HG02571 (cell line): ENCODE data around the gene MYADML2.
"Not testable (repeated sequence)": the region's sequence is repeated elsewhere in the genome, so short reads cannot be mapped to it uniquely, and the experiment has no call there.

Experiments used
- ATAC-seq: cut with Tn5 transposase; IDR thresholded peaks from one replicate; pipeline ENCODE4 v1.9.1; 2021; ENCODE audit warnings: mild to moderate bottlenecking, moderate library complexity; ENCODE audit not compliant: unreplicated experiment

MYADML2 gene

DNA sequence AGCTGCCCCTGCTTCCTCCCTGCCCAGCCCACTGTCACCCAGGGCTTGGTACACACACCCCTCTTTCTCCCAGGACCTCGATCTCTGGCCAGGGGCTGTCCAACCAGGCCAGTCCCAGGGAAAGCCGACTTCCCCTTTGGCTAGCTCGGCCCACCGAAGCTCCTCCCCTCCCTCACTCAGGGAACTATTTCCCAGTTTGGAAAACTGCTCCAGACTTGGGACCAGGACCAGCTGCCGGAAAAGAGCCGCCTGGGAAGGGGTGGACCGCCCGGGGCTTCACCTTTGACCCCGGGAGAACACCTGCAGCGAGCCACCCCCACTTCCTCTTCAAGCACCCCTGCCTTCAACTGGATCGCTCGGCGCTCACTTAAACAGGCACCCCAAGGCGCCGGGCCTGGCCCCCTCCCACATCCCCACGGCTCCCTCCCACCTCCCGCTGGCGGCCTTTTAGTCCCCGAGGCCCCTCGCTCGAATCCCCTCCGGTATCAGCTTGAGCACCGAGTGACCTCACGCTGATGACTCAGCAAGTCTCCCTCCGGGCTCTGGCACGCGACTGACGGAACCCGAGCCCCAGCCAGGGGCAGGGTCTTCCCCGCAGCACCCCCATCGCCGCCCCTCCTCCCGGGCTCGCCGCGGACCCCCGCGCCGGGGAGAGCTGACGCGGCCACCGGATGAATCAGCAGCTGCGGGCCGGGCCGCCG, 20.4 kb downstream of the MYADML2 start:
- peak; percentile 18 for ATAC-seq

DNA sequence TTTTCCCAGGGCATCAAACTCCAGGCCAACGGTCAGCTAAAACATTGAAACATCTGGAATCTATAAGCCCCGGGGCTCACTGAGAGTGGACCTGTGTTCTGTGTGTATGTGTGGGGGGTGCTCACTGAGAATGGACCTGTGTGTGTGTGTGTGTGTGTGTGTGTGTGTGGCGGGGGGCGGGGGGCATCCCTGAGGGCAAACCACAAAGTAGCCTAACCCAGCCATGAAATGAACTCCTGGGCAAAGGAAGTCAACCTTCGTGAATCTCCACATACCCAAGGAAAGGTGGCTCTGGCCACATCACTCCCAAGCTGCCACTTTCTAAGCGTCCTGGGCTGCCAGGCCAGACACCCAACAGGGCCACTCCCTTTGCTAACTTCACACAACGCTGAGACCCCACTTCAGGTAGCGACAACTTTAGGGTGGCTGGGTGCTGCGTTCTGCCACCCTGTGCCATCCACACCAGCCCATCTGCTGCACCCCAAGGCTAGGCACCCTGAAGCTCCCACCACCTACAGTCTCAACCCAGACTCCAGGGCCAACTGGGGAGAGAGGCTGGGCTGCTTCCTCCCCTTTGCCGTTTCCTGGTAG, 21.1 kb downstream of the MYADML2 start:
- no peak for ATAC-seq

GRCh38 chr17:81924557-81925532, 22.2 kb downstream of the MYADML2 start:
- no peak for ATAC-seq

- ATAC-seq: no peak
Measured at GRCh38 chr17:81923302-81924260, 23.5 kb downstream of the MYADML2 start.

GRCh38 chr17:81922566-81923301, 24.3 kb downstream of the MYADML2 start:
- no peak for ATAC-seq

GRCh38 chr17:81921996-81922565, 25.0 kb downstream of the MYADML2 start:
- ATAC-seq: no peak

DNA sequence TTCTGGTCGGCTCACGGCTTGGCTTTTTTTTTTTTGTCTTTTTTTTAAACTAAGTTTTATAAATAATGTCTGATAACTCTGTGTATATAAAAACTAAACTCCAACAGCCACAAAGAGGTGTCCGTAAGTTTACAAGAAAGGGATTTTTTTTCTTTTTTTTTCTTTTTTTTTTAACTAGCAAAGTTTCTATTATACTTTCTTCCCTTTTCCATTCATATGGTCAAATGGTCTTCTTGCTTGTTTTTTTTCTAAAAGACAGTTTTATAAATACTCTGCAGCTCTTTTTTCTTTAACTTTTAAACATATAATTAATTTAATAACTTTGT, 25.5 kb downstream of the MYADML2 start:
- no peak for ATAC-seq

DNA sequence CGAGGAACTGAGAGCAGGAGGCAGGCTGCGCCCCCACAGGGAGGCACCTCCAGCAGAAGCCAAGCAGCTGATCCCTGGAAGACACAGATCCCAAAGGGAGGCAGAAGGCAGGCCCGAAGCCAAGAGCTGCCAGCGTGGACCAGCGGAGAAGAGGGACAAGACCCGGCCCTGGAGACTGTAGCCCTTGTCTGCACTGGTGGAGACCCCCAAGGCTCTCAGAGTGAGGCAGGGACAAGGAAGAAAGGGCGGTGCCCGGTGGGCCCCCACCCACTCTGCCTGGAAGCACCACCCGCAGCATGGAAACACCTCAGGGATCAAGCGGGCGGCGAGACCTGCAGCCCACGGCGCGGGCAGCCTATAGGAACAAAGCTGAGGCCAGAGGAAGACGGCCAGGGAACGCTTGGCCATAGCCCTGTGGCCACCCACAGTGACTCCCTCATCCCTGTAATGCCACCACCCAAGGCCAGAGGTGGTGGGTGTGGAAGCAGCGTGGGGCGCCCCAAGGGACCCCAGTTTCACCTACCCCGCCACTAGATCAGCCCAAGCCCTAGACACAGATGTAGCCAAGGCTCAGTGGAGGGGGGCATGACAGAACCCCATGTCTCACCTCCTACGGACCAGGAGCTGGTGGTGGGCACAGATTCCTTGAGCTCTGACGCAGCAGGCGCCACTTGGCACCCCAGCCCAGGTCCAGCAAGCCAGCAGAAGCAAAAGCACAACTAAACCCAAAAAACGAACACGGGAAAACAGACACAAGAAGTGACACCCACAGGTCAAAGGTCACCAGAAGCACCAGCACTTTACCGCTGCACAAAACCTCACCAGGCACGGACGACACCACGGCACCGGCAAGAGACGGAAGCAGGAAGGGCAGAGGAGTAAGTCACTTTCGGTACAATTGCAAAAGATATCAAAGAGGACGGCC, 26.2 kb downstream of the MYADML2 start:
- no peak for ATAC-seq

DNA sequence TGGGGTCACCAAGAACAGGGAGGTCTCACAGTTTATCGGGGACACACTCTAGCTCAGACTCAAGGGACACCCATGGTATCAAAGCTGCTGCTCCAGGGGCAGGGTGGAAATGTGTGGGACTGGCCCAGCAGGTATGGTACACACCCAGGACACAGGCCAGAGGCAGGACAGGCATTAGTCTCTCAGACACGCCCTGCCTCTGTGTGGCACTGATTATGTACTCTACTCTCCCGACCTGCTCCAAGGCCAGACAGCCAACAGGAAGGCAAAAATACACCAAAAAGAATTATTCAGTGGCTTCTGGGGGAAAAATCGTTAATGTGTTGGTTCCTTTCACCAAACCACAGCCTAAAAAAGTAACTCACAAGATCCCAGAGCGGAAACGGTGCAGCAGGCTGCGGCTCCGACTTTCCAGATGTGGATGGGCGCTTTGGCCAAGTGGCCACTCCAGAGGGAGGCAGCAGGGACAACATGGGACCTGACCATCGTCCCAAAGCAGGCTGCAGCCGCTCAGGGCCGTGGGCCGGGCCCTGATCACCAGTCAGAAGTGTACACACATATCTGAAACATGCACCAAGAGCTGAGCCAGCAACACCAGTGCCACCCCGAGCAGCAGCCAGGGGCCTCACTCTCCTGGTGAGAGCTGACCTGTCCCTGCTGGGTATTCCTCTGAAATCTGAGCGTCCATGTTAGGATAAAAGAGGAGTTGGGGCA, 28.0 kb downstream of the MYADML2 start:
- ATAC-seq: no peak

GRCh38 chr17:81918333-81918669, 28.7 kb downstream of the MYADML2 start:
- not testable (repeated sequence) for ATAC-seq

DNA sequence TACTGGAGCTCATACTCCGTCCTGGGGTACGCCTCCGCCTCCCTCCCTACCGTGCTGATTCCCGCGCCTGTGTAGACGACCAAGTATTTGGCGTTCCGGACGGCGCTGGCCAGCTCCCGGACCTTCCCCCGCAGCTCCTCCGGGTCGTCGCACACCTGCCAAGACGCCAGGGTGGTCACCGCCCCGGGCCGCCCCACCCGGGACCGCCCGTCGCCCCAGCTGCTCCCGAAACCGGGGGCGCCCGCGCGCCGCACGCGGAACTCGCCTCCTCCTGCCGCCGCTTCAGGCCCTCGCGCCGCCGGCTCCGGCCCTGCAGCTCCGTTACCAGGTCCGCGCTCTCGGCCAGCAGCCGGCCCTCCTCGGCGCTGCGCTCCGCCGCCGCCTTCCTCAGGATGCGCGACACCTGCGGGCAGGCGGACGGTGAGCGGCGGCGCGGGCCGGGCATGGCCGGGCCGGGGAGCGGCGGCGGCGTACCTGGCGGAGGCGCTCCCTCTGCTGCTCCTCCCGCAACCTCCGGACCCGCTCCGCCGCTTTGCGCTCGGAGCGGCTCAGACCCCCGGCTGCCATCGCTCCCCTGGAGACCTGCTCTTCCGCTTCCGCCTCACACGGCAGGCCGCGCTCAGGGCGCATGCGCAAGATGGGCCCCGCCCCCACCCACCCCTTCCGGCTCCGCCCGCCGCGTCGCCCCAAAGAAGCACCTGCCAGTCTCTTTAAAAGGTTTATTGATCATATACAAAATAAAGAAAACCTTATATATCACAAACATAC, 29.3 kb downstream of the MYADML2 start, which contains the start of gene SIRT7:
TSS of gene SIRT7 (minus strand) at position 612 of the 768 bp plus-strand sequence. CDS start at position 567, 45 bp downstream.
- peak; percentile 56 for ATAC-seq

- no peak for ATAC-seq
Measured at GRCh38 chr17:81916234-81917001, 30.6 kb downstream of the MYADML2 start.

DNA sequence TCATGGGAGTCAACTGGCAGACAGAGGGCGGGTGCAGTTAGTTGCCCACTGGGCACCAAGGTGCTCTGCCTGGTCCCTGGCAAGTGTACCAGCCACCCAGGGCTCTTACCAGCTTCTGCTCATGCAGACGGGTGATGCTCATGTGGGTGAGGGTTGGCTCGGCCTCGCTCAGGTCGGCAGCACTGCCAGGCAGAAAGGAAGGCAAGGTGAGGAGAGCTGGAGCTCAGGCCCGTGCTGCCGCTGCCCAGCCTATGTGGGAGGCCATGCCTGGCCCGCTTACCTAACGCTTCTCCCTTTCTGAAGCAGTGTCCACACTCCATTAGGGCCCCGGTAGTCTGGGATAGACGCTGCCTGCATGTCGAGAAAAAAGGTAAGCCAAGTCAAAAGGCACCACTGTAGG, 31.7 kb downstream of the MYADML2 start:
- ATAC-seq: no peak

DNA sequence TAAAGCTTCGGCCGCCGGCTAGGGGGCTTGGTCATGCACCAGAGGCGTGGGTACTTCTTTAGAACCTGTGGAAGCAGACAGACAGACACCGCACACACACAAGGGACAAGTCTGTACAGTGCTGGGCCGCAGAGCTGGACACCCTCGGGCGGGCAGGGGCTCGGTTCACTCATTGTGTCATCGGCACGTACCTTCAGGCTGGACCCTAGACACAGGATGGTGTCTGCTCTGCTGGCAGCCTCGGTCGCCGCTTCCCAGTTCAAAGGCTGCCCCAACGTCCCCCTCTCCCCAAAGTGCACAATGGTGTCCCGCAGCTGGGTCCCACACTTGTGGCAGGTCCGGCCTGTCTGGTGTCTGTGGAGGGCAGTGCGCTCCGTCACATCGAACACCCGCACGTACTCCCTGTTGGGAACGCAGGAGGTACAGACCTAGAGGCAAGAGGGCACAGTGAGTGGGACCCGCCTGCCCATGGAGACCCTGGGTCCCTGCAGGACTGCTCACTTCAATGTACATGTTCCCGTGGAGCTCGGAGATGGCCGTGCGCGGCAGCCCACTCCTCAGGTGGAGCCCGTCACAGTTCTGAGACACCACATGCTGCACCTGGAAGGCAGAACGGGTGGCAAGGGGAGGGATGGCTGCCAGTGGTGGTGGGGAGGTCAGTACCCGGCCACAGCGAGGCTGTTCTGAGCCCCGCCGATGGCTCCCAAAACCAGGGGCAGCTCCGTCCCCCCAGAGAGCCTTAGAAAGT, 32.8 kb downstream of the MYADML2 start:
- ATAC-seq: no peak

DNA sequence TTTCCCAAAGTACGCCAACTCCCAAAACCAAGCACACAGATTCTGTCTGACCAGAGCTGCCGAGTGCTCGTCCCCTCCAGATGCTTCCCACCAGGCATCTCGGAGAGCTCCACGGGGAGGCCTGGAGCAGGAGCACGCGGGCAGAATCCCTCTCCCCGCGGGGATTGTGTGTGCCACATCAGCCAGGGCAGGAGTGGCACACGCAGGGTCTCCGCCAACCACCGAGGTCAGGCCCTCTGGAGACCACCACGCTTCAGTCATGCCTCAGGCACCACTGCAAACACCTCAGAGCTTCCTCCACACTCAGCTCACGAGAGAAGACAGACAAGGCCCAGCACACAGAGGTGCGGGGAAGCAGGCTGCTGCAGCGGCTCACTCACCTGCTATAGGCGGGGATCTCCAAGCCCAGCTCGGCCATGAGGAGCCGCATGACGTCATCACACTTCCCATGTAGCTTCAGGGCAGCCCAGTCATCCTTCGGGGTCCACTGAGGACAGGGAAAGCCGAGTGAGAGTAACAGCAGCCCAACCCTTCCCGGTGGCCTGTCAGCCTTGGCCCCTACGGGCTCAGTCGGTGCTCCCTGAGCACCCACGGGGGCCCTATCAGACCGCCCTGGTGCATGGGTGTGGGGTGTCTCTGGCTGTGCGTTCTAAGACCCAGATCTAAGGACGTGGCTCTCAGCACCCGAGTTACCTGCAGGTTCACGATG, 33.5 kb downstream of the MYADML2 start:
- no peak for ATAC-seq
